ENCODE data around the gene RBFA.

The RBFA gene

DNA sequence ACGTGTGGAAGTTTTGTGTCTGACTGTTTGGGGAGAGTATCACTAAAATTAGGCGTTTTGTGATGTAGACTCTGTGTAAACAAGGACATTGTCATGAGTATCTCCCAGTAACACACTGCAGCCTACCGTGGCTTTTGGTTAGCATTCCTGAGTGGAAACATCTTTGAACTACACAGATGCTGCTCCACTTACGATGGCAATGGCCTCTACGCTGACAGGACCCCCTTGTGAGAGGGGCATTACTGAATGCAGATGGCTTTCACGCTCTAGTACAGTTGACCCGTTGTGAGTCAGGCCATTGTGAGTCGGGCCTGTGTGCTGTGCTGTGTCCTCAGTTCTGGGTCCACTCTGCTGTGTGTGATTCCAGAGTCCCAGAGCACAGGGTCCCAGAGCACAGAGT lies 40.5 kb downstream of the RBFA start:
- Histone ChIP-seq H3K9ac (ENCODE audit: insufficient read length, low read depth) (no peak overlapping the region), H3K9me3 (ENCODE audit: insufficient read depth, low read length) (0 out of 2 replicates have a peak, but pooled peaks cover 5% of the 10 kb centered on the region), H3K27me3 (ENCODE audit: insufficient read depth, insufficient read length) (no peaks in the 10 kb centered on the region), H3K4me1 (ENCODE audit: insufficient read depth, insufficient read length) (peaks cover 3% of the 10 kb centered on the region), H3K36me3 (ENCODE audit: insufficient read depth, insufficient read length, low read length) (peaks cover 3% of the 10 kb centered on the region), H3K4me3 (ENCODE audit: insufficient read length, low read depth) (no peak overlapping the region)
- DNase-seq (ENCODE audit: low read depth, low spot score), result peak; percentile 18
- no peak for TF ChIP-seq ZNF274 (IDR thresholded peaks at IDR 0.05; ENCODE audit: low read depth, low read length)
- no peak for TF ChIP-seq SUZ12 (IDR thresholded peaks at IDR 0.05; ENCODE audit: extremely low read depth, insufficient read depth, insufficient read length)
- TF ChIP-seq YY1 (IDR thresholded peaks at IDR 0.05; ENCODE audit: insufficient read depth, insufficient read length), result no peak

- H3K4me1 ChIP-seq (ENCODE audit: insufficient read depth, insufficient read length), result peaks cover 3% of the 10 kb centered on the region
- TF ChIP-seq YY1 (IDR thresholded peaks at IDR 0.05; ENCODE audit: insufficient read depth, insufficient read length), result no peak
- TF ChIP-seq ZNF274 (IDR thresholded peaks at IDR 0.05; ENCODE audit: low read depth, low read length), result no peak
- no peak for TF ChIP-seq SUZ12 (IDR thresholded peaks at IDR 0.05; ENCODE audit: extremely low read depth, insufficient read depth, insufficient read length)
- H3K36me3 ChIP-seq (ENCODE audit: insufficient read depth, insufficient read length, low read length), result peaks cover 3% of the 10 kb centered on the region
- DNase-seq (ENCODE audit: low read depth, low spot score), result no peak
- H3K9me3 ChIP-seq (ENCODE audit: insufficient read depth, low read length), result 0 out of 2 replicates have a peak, but pooled peaks cover 5% of the 10 kb centered on the region
- H3K4me3 ChIP-seq (ENCODE audit: insufficient read length, low read depth), result no peak overlapping the region
- H3K9ac ChIP-seq (ENCODE audit: insufficient read length, low read depth), result no peak overlapping the region
- H3K27me3 ChIP-seq (ENCODE audit: insufficient read depth, insufficient read length), result no peaks in the 10 kb centered on the region
Measured at GRCh38 chr18:80075940-80076339, 41.7 kb downstream of the RBFA start.

GRCh38 chr18:80076379-80076778 lies 42.1 kb downstream of the RBFA start:
- H3K4me1 ChIP-seq (ENCODE audit: insufficient read depth, insufficient read length), result peaks cover 3% of the 10 kb centered on the region
- DNase-seq (ENCODE audit: low read depth, low spot score), result no peak
- H3K27me3 ChIP-seq (ENCODE audit: insufficient read depth, insufficient read length), result no peaks in the 10 kb centered on the region
- no peak overlapping the region for H3K4me3 ChIP-seq (ENCODE audit: insufficient read length, low read depth)
- H3K9me3 ChIP-seq (ENCODE audit: insufficient read depth, low read length), result 0 out of 2 replicates have a peak, but pooled peaks cover 5% of the 10 kb centered on the region
- peaks cover 3% of the 10 kb centered on the region for H3K36me3 ChIP-seq (ENCODE audit: insufficient read depth, insufficient read length, low read length)
- no peak overlapping the region for H3K9ac ChIP-seq (ENCODE audit: insufficient read length, low read depth)
- TF ChIP-seq YY1 (IDR thresholded peaks at IDR 0.05; ENCODE audit: insufficient read depth, insufficient read length) (no peak), SUZ12 (IDR thresholded peaks at IDR 0.05; ENCODE audit: extremely low read depth, insufficient read depth, insufficient read length) (no peak), ZNF274 (IDR thresholded peaks at IDR 0.05; ENCODE audit: low read depth, low read length) (no peak)

- TF ChIP-seq SUZ12 (IDR thresholded peaks at IDR 0.05; ENCODE audit: extremely low read depth, insufficient read depth, insufficient read length), result no peak
- TF ChIP-seq YY1 (IDR thresholded peaks at IDR 0.05; ENCODE audit: insufficient read depth, insufficient read length), result no peak
- no peak for TF ChIP-seq ZNF274 (IDR thresholded peaks at IDR 0.05; ENCODE audit: low read depth, low read length)
- DNase-seq (ENCODE audit: low read depth, low spot score), result no peak
- H3K9me3 ChIP-seq (ENCODE audit: insufficient read depth, low read length), result 0 out of 2 replicates have a peak, but pooled peaks cover 5% of the 10 kb centered on the region
- H3K36me3 ChIP-seq (ENCODE audit: insufficient read depth, insufficient read length, low read length), result peaks cover 3% of the 10 kb centered on the region
- no peaks in the 10 kb centered on the region for H3K27me3 ChIP-seq (ENCODE audit: insufficient read depth, insufficient read length)
- H3K4me3 ChIP-seq (ENCODE audit: insufficient read length, low read depth), result no peak overlapping the region
- no peak overlapping the region for H3K9ac ChIP-seq (ENCODE audit: insufficient read length, low read depth)
- peaks cover 3% of the 10 kb centered on the region for H3K4me1 ChIP-seq (ENCODE audit: insufficient read depth, insufficient read length)
Measured at GRCh38 chr18:80077873-80078272, 43.6 kb downstream of the RBFA start.

Measured in NT2/D1 (cell line).